ENCODE data around the gene HMX3.
A peak's percentile ranks its signal among the peaks of the same experiment; 100 is the strongest.

Gene HMX3

GRCh38 chr10:123149568-123150270 lies 13.9 kb downstream of the HMX3 start:
- no peak for TF ChIP-seq CTCF (IDR thresholded peaks at IDR 0.05; ENCODE audit: low read depth, low read length)
- DNase-seq (ENCODE audit: extremely low read depth, low read depth) = no peak

GRCh38 chr10:123150271-123150985 lies 14.7 kb downstream of the HMX3 start:
- TF ChIP-seq CTCF (IDR thresholded peaks at IDR 0.05; ENCODE audit: low read depth, low read length) = no peak
- no peak for DNase-seq (ENCODE audit: extremely low read depth, low read depth)

GRCh38 chr10:123150986-123151736 lies 15.4 kb downstream of the HMX3 start:
- TF ChIP-seq CTCF (IDR thresholded peaks at IDR 0.05; ENCODE audit: low read depth, low read length) = no peak
- no peak for DNase-seq (ENCODE audit: extremely low read depth, low read depth)

GRCh38 chr10:123151737-123152135 lies 16.0 kb downstream of the HMX3 start:
- DNase-seq (ENCODE audit: extremely low read depth, low read depth) = no peak
- no peak for TF ChIP-seq CTCF (IDR thresholded peaks at IDR 0.05; ENCODE audit: low read depth, low read length)

- no peak for TF ChIP-seq CTCF (IDR thresholded peaks at IDR 0.05; ENCODE audit: low read depth, low read length)
- no peak for DNase-seq (ENCODE audit: extremely low read depth, low read depth)
These were observed 17.8 kb downstream of the HMX3 start for GRCh38 chr10:123153486-123154091.

- peak; percentile 98 for DNase-seq (ENCODE audit: extremely low read depth, low read depth)
- TF ChIP-seq CTCF (IDR thresholded peaks at IDR 0.05; ENCODE audit: low read depth, low read length) = peak; percentile 1; the same call in 1 of the 2 replicates
These were observed 18.4 kb downstream of the HMX3 start, which contains the start of gene BUB3 for GRCh38 chr10:123154092-123154710. Gene BUB3 (plus strand): TSS chr10:123154402. CDS start chr10:123154918, 516 bp downstream.

Data from AG09319 (cell line).